HG03432 (cell line): ENCODE measurements around the gene DHFR.
"Not testable (repeated sequence)": the region's sequence is repeated elsewhere in the genome, so short reads cannot be mapped to it uniquely, and the experiment has no call there.

ENCODE experiments used
- ATAC-seq: cut with Tn5 transposase; IDR thresholded peaks from one replicate; pipeline ENCODE4 v1.9.1; 2021; ENCODE audit warnings: mild to moderate bottlenecking, moderate library complexity; ENCODE audit not compliant: unreplicated experiment

DHFR gene

DNA sequence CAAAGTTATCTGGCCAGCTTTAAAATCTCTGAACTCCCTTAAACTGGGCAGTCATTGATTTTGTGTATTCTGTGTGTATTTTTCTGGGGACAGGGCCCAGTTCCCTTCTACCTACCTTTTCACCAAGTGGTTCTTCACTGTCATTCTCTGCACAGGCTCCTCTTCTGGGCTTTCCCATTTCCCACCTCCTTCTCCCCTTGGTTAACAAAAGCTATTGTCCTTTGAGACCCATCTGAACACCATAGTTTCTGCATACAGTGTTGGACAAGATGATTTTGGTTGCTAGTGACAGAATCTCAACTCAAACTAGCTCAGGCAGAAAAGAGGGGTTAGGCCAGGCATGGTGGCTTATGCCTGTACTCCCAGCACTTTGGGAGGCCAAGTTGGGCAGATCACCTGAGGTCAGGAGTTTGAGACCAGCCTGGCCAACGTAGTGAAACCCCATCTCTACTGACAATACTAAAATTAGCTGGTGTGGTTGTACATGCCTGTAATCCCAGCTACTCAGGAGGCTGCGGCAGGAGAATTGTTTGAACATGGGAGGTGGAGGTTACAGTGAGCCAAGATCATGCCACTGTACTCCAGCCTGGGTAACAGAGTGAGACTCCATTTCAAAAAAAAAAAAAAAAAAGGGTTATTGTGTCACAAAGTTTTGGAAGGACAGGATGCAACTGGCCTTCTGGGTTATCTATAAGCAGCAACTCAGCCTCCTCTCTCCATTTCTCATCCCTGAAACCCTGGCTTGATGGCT, 53.7 kb downstream of the DHFR start:
- ATAC-seq = no peak

DNA sequence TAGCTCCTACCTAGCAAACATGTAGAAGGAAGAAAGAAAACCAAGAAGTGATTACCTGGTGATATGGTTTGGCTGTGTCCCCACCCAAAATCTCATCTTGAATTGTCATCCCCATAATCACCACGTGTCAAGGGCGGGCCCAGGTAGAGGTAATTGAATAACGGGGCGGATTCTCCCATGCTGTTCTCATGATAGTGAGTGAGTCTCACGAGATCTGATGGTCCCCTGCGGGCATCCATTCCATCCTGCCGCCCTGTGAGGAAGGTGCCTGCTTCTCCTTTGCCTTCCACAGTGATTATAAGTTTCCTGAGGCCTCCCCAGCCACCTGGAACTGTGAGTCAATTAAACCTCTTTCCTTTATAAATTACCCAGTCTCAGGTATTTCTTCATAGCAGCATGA, 57.3 kb downstream of the DHFR start:
- ATAC-seq = no peak

GRCh38 chr5:80594810-80595209, 60.0 kb downstream of the DHFR start:
- no peak for ATAC-seq

- ATAC-seq = no peak
These were observed 62.0 kb downstream of the DHFR start for GRCh38 chr5:80592761-80593160.

- ATAC-seq = no peak
These were observed 62.7 kb downstream of the DHFR start for GRCh38 chr5:80592105-80592504.

GRCh38 chr5:80591352-80591751, 63.4 kb downstream of the DHFR start:
- ATAC-seq = no peak

- no peak for ATAC-seq
These were observed 64.0 kb downstream of the DHFR start for GRCh38 chr5:80590766-80591165.

DNA sequence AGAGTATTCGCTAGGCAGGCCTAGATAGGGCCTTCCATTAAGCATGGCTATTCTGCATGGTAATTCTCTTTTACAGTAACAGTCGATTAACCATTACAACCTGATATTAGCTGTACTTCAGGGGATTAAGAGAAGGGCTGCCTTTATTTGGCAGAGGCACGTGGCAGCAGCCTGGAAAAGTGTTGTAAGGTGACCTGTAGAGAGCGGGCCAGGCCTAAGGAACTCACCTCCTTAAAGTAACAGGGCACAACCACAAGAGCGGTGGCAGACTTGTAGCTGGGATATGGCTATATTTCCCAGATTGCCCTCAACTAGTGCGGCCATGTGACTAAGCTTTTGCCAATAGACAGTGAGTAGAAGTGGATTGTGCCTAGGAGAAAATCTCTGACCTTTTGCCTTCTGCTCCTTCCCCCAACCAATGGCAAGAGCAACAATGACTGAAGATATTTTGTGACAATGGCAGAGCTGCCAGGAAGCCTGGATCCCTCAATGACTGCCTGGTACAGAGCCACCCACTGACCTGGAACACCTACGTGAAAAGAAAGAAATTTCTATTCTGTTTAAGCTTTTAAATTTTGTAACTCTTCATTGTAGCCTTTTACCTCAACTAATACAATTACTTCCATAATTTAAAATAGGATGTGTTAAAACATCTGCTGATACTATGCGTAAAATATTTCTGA, 65.8 kb downstream of the DHFR start:
- no peak for ATAC-seq

- no peak for ATAC-seq
These were observed 70.0 kb downstream of the DHFR start for GRCh38 chr5:80584770-80585169.

DNA sequence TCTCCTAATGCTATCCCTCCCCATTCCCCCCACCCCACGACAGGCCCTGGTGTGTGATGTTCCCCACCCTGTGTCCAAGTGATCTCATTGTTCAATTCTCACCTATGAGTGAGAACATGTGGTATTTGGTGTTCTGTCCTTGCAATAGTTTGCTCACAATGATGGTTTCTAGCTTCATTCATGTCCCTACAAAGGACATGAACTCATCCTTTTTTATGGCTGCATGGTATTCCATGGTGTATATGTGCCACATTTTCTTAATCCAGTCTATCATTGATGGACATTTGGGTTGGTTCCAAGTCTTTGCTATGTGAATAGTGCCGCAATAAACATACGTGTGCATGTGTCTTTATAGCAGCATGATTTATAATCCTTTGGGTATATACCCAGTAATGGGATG, 74.5 kb downstream of the DHFR start:
- not testable (repeated sequence) for ATAC-seq

GRCh38 chr5:80579050-80579449, 75.7 kb downstream of the DHFR start:
- ATAC-seq = no peak

GRCh38 chr5:80577707-80578106, 77.1 kb downstream of the DHFR start:
- ATAC-seq = no peak

- no peak for ATAC-seq
These were observed 78.4 kb downstream of the DHFR start for GRCh38 chr5:80576383-80576782.
